GM19467 (cell line): Measurements from ENCODE around the gene SEMA3B.
"Not testable (repeated sequence)": the region's sequence is repeated elsewhere in the genome, so short reads cannot be mapped to it uniquely, and the experiment has no call there.

Source experiments
- ATAC-seq: cut with Tn5 transposase; IDR thresholded peaks from one replicate; pipeline ENCODE4 v1.9.1; 2021; ENCODE audit warnings: mild to moderate bottlenecking, moderate library complexity; ENCODE audit not compliant: unreplicated experiment

The SEMA3B gene

GRCh38 chr3:50271314-50271936 is 2.5 kb downstream of the SEMA3B start:
- ATAC-seq: no peak

GRCh38 chr3:50272538-50272910 is 3.6 kb downstream of the SEMA3B start:
- ATAC-seq: not testable (repeated sequence)

GRCh38 chr3:50272911-50273688 is 4.2 kb downstream of the SEMA3B start:
- peak; percentile 66 for ATAC-seq

- ATAC-seq: no peak
Measured at GRCh38 chr3:50273689-50274065, 4.7 kb downstream of the SEMA3B start.

- ATAC-seq: no peak
Measured at GRCh38 chr3:50274371-50275104, 5.6 kb downstream of the SEMA3B start.

GRCh38 chr3:50275141-50275995 is 6.4 kb downstream of the SEMA3B start:
- no peak for ATAC-seq

- ATAC-seq: no peak
Measured at GRCh38 chr3:50275996-50276761, 7.2 kb downstream of the SEMA3B start.

- ATAC-seq: no peak
Measured at GRCh38 chr3:50276762-50277101, 7.8 kb downstream of the SEMA3B start.

- no peak for ATAC-seq
Measured at GRCh38 chr3:50278123-50278879, 9.4 kb downstream of the SEMA3B start.

- no peak for ATAC-seq
Measured at GRCh38 chr3:50278880-50279224, 9.9 kb downstream of the SEMA3B start, which contains the start of gene LSMEM2. Gene LSMEM2, plus strand, starts transcription at chr3:50279087. Its CDS starts 27 bp downstream, at chr3:50279114.

- ATAC-seq: no peak
Measured at GRCh38 chr3:50279255-50280016, 10.5 kb downstream of the SEMA3B start.

- not testable (repeated sequence) for ATAC-seq
Measured at GRCh38 chr3:50284121-50284520, 15.2 kb downstream of the SEMA3B start.

- ATAC-seq: no peak
Measured at GRCh38 chr3:50286322-50287227, 17.6 kb downstream of the SEMA3B start.

GRCh38 chr3:50287262-50287661 is 18.3 kb downstream of the SEMA3B start:
- no peak for ATAC-seq

GRCh38 chr3:50288387-50289007 is 19.6 kb downstream of the SEMA3B start:
- ATAC-seq: no peak

- ATAC-seq: no peak
Measured at GRCh38 chr3:50289130-50289529, 20.2 kb downstream of the SEMA3B start.

GRCh38 chr3:50290161-50290641 is 21.3 kb downstream of the SEMA3B start:
- no peak for ATAC-seq
